Liver (tissue), 3 donors: ENCODE results near the gene LRPPRC.

Experiments
- CTCF ChIP-seq: fragments of 150-350 bp; IDR thresholded peaks from 2 replicates; pipeline ENCODE4 v1.5.1; 2017; ENCODE audit warnings: improper control_type of control experiment, low read depth, low read length; ENCODE audit not compliant: missing input control
- GABPA ChIP-seq, 2 donors: IDR thresholded peaks in 1 of 2; conservative IDR thresholded peaks in 1 of 2; 2 replicates each; pipeline ENCODE4 v1.6.1; 2016; ENCODE audit warnings: antibody characterized with exemption in 2 of 2, mild to moderate bottlenecking in 1 of 2, moderate library complexity in 1 of 2
- MAX ChIP-seq: IDR thresholded peaks from 2 replicates; pipeline ENCODE4 v1.6.1; 2016; ENCODE audit warnings: antibody characterized with exemption
- RAD21 ChIP-seq, 2 donors: IDR thresholded peaks; 2 replicates each; pipeline ENCODE4 v1.6.1; 2016; ENCODE audit warnings: antibody characterized with exemption in 2 of 2, mild to moderate bottlenecking in 2 of 2
- REST ChIP-seq: IDR thresholded peaks from 2 replicates; pipeline ENCODE4 v1.6.1; 2016; ENCODE audit warnings: antibody characterized with exemption, mild to moderate bottlenecking
- TAF1 ChIP-seq: conservative IDR thresholded peaks from 2 replicates; pipeline ENCODE4 v1.6.1; 2016; ENCODE audit warnings: antibody characterized with exemption, mild to moderate bottlenecking
- donor health status: healthy.
- donor health status: healthy.

- TF ChIP-seq REST (no peak), GABPA (IDR thresholded peaks at IDR 0.05 in 1 of 2, conservative IDR thresholded peaks at IDR 0.05 in 1 of 2) (no peak), CTCF (no peak), MAX (no peak), RAD21 (IDR thresholded peaks at IDR 0.05) (no peak), TAF1 (no peak)
Measured at GRCh38 chr2:43906448-43907109, 89.2 kb downstream of the LRPPRC start.
